ENCODE results near the gene IDS.
"Not testable (repeated sequence)": the region's sequence is repeated elsewhere in the genome, so short reads cannot be mapped to it uniquely, and the experiment has no call there.

IDS gene

GRCh38 chrX:149522916-149523315, 17.8 kb upstream of the IDS start:
- DNase-seq (ENCODE audit: low spot score) = no peak

DNA sequence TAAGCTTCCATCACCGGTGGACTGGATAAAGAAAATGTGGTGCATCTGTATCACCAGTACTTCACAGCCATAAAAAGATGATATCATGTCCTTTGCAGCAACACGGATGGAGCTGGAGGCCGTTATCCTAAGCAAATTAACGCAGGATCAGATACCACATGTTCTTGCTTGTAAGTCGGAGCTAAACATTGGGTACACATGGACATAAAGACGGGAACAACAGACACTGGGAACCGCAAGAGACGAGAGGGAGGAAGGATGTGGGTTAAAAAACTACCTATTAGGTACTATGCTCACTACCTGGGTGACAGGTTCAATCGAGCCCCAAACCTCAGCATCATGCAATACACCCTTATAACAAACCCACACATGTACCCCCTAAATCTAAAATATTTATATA, 16.3 kb upstream of the IDS start:
- TF ChIP-seq, protein P1, sequence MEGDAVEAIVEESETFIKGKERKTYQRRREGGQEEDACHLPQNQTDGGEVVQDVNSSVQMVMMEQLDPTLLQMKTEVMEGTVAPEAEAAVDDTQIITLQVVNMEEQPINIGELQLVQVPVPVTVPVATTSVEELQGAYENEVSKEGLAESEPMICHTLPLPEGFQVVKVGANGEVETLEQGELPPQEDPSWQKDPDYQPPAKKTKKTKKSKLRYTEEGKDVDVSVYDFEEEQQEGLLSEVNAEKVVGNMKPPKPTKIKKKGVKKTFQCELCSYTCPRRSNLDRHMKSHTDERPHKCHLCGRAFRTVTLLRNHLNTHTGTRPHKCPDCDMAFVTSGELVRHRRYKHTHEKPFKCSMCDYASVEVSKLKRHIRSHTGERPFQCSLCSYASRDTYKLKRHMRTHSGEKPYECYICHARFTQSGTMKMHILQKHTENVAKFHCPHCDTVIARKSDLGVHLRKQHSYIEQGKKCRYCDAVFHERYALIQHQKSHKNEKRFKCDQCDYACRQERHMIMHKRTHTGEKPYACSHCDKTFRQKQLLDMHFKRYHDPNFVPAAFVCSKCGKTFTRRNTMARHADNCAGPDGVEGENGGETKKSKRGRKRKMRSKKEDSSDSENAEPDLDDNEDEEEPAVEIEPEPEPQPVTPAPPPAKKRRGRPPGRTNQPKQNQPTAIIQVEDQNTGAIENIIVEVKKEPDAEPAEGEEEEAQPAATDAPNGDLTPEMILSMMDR (IDR thresholded peaks at IDR 0.05; ENCODE audit: extremely low read depth, missing control alignments) = no peak
- DNase-seq (ENCODE audit: low spot score) = no peak

More at GRCh38 chrX:149522916-149523315, 17.8 kb upstream of the IDS start:
- TF ChIP-seq, protein P1 (IDR thresholded peaks at IDR 0.05; ENCODE audit: extremely low read depth, missing control alignments) = no peak

DNA sequence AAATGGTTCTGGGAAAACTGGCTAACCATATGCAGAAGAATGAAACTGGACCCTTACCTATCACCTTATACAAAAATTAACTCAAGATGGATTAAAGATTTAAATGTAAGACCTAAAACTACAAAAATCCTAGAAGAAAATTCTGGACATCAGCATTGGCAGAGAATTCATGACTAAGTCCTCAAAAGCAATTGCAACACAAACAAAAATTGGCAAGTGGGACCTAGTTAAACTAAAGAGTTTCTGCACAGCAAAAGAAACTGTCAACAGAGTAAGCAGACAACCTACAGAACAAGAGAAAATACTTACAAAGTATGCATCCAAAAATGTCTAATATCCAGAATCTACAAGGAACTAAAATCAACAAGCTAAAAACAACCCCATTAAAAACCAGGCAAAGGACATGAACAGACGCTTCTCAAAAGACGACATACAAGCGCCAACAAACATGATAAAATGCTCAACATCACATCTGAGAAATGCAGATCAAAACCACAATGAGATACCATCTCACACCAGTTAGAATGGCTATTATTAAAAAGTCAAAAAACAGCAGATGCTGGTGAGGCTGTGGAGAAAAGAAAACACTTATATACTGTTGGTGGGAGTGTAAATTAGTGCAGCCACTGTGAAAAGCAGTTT, 15.7 kb upstream of the IDS start:
- DNase-seq (ENCODE audit: low spot score) = not testable (repeated sequence)

DNA sequence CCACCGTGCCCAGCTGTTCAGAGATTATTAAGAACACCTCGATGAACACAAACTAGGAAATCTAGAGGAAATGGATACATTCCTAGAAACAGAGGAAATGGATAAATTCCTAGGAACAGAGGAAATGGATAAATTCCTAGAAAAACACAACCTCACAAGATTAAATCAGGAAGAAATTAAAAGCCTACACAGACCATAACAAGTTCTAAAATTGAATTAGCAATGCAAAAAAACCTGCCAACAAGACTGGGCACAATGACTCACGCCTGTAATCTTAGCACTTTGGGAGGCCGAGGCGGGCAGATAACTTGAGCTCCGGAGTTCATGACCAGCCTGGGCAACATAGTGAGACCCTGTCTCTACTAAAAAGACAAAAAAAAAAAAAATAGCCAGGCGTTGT, 13.1 kb upstream of the IDS start:
- TF ChIP-seq, protein P1 (IDR thresholded peaks at IDR 0.05; ENCODE audit: extremely low read depth, missing control alignments) = no peak
- DNase-seq (ENCODE audit: low spot score) = no peak

- TF ChIP-seq, protein P1 (IDR thresholded peaks at IDR 0.05; ENCODE audit: extremely low read depth, missing control alignments) = no peak
- no peak for DNase-seq (ENCODE audit: low spot score)
Measured at GRCh38 chrX:149517308-149517707, 12.2 kb upstream of the IDS start.

DNA sequence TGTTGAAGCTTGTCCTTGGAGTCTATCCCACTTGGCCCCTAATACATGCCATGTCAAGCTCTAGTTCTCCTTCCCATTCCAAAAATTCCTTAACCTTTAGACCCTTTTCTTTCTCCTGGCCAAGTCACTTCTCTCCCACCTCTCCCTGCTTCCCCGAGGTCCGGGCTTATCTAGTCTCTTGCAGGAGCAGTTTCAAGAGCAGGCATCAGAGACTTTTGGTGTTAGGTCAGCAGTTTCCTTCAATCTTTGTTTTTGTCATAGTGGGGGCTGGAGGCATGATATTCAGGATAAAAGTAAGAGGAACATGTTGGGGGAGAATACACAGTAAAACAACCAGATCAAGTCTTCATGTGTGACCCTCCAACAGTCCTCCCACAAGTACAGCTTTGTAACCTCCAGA, 11.5 kb upstream of the IDS start:
- no peak for DNase-seq (ENCODE audit: low spot score)
- TF ChIP-seq, protein P1 (IDR thresholded peaks at IDR 0.05; ENCODE audit: extremely low read depth, missing control alignments) = no peak

DNA sequence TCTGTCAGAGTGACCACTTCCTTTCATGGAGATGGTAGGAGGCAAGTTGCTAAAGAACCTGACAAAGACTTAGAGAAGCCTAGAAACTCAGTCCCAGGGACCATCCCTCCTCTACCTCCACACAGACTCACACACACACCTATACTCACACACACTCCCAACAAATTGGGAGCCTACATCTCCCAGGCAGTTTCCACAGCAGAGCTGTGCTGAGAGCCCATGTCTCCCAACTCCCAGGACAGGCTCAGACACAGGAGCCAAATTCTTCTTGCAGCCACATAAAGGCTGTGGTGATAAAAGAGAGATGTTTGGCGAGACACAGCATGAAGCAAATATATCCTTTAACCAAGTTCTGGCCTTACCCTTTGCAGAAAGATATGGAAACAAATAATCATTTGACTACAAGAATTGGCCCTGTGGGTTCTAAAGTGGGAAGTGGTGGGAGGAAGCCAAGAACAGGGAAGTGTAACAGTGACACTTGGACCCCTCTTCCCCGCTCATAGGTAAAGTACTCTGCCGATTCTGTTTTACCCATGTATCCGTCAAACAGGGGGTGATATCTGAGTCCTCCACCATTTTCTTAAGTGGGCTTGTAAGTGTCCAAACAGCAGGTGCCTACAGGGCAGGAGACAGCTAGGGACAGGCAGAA, 11.0 kb upstream of the IDS start:
- no peak for DNase-seq (ENCODE audit: low spot score)
- TF ChIP-seq, protein P1 (IDR thresholded peaks at IDR 0.05; ENCODE audit: extremely low read depth, missing control alignments) = no peak

Measured in GM20000 (cell line).